ENCODE results near the gene GAB1. TPM values are rescaled to one million over a fixed set of nuclear protein-coding genes. Genes with fewer than 3 reads are reported as not detected.

The GAB1 gene
- total and polyA plus RNA-seq, 2 experiments from 2014 or later: 1.8 to 6.3 TPM

DNA sequence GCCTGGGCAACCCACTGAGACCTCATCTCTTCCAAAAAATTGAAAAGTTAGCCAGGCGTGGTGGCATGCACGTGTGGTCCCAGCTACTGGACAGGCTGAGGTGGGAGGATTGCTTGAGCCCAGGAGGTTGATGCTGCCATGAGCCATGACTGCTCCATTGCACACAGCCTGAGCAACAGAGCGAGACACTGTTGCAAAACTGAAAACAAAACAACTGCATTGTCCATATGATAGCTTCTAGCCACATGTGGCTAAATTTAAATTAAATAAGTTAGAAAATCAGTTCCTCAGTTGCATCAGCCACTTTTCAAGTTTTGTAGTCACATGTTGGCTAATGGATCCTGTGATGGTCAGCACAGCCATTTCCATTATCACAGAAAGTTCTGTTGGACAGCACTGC, 67.9 kb downstream of the GAB1 start:
- Histone ChIP-seq H3K36me3 (ENCODE audit: low read depth) (no peaks in the 10 kb centered on the region), H3K4me1 (ENCODE audit: insufficient read depth) (0 out of 2 replicates have a peak, but pooled peaks cover 5% of the 10 kb centered on the region), H3K27ac (no peak overlapping the region), H2AFZ (no peak overlapping the region), H3K4me3 (no peak overlapping the region), H3K9me3 (ENCODE audit: low read depth) (no peaks in the 10 kb centered on the region), H3K9me2 (ENCODE audit: insufficient read depth) (no peaks in the 10 kb centered on the region), H3K79me2 (ENCODE audit: insufficient read depth) (peaks cover 12% of the 10 kb centered on the region; the same call in 1 of the 2 replicates), H3K9ac (no peak overlapping the region), H4K20me1 (ENCODE audit: insufficient read depth) (no peaks in the 10 kb centered on the region), H3F3A (ENCODE audit: insufficient read depth) (no peaks in the 10 kb centered on the region), H3K27me3 (replicated peaks; ENCODE audit: insufficient read depth) (no peaks in the 10 kb centered on the region), H3K4me2 (ENCODE audit: unreplicated experiment) (no peak overlapping the region)
- in situ Hi-C loops (cut with MboI): no loop called here
- TF ChIP-seq EZH2phosphoT487 (IDR thresholded peaks at IDR 0.05; ENCODE audit: insufficient read depth, low read depth) (no peak), EZH2 (IDR thresholded peaks at IDR 0.05; ENCODE audit: insufficient read depth, poor library complexity, severe bottlenecking) (no peak)
- no peak for DNase-seq
- WGBS, 2 experiments (ENCODE audit: low coverage in 1 of 2, low lambda C conversion rate in 2 of 2, missing lambda C conversion rate in 2 of 2): 85 to 94% methylated on average over 3 of the region's 3 CpGs

DNA sequence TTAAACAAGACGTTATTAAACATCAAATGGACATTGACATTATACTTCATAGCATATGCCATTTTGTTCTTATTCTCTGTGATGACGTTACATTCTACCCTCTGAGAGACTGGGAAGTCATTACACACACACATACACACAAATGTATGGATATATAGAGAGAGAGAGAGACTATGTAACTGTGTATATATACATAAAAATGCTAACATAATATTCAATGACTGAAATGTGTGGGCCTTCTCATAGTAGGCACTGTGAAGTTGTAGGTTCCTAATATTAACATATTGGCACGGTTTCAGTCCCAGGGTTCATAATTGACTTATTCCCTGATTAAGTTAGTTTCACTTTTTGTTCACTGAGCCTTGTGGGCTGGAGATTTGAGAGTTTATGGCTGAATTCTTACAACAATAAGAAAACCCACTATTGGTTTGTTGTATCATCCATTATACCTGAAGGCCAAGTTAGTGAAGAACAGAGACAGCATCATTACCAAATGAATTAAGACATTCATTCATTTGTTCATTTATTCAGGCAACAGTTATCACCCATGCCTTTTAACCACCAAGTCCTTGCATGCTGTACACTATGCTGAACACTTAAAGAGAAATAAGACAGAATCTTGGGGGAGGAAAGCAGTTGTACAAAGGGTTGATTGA, 68.5 kb downstream of the GAB1 start:
- Histone ChIP-seq H2AFZ (no peak overlapping the region), H3K4me2 (ENCODE audit: unreplicated experiment) (no peak overlapping the region), H3K36me3 (ENCODE audit: low read depth) (no peaks in the 10 kb centered on the region), H3K4me1 (ENCODE audit: insufficient read depth) (0 out of 2 replicates have a peak, but pooled peaks cover 5% of the 10 kb centered on the region), H3K79me2 (ENCODE audit: insufficient read depth) (peaks cover 18% of the 10 kb centered on the region), H4K20me1 (ENCODE audit: insufficient read depth) (no peaks in the 10 kb centered on the region), H3F3A (ENCODE audit: insufficient read depth) (no peaks in the 10 kb centered on the region), H3K27me3 (replicated peaks; ENCODE audit: insufficient read depth) (no peaks in the 10 kb centered on the region), H3K9me3 (ENCODE audit: low read depth) (no peaks in the 10 kb centered on the region), H3K9me2 (ENCODE audit: insufficient read depth) (no peaks in the 10 kb centered on the region), H3K4me3 (no peak overlapping the region), H3K9ac (no peak overlapping the region), H3K27ac (no peak overlapping the region)
- 93 to 98% methylated on average over 3 of the region's 3 CpGs for WGBS, 2 experiments (ENCODE audit: low coverage in 1 of 2, low lambda C conversion rate in 2 of 2, missing lambda C conversion rate in 2 of 2)
- no peak for TF ChIP-seq EZH2 (IDR thresholded peaks at IDR 0.05; ENCODE audit: insufficient read depth, poor library complexity, severe bottlenecking)
- TF ChIP-seq EZH2phosphoT487 (IDR thresholded peaks at IDR 0.05; ENCODE audit: insufficient read depth, low read depth): no peak
- DNase-seq: no peak
- in situ Hi-C loops (cut with MboI): no loop called here

- Histone ChIP-seq H3K27ac (no peak overlapping the region), H3K4me1 (ENCODE audit: insufficient read depth) (peaks cover 8% of the 10 kb centered on the region), H3F3A (ENCODE audit: insufficient read depth) (0 out of 2 replicates have a peak, but pooled peaks cover 3% of the 10 kb centered on the region), H3K4me3 (no peak overlapping the region), H4K20me1 (ENCODE audit: insufficient read depth) (no peaks in the 10 kb centered on the region), H3K27me3 (replicated peaks; ENCODE audit: insufficient read depth) (no peaks in the 10 kb centered on the region), H3K36me3 (ENCODE audit: low read depth) (no peaks in the 10 kb centered on the region), H3K9me2 (ENCODE audit: insufficient read depth) (no peaks in the 10 kb centered on the region), H2AFZ (no peak overlapping the region), H3K4me2 (ENCODE audit: unreplicated experiment) (no peak overlapping the region), H3K9ac (no peak overlapping the region), H3K9me3 (ENCODE audit: low read depth) (no peaks in the 10 kb centered on the region), H3K79me2 (ENCODE audit: insufficient read depth) (peaks cover 18% of the 10 kb centered on the region)
- in situ Hi-C loops (cut with MboI): no loop called here
- DNase-seq: peak; percentile 36
- WGBS, 2 experiments (ENCODE audit: low coverage in 1 of 2, low lambda C conversion rate in 2 of 2, missing lambda C conversion rate in 2 of 2): 41 to 44% methylated on average over 3 of the region's 3 CpGs
- TF ChIP-seq EZH2 (IDR thresholded peaks at IDR 0.05; ENCODE audit: insufficient read depth, poor library complexity, severe bottlenecking): no peak
Observed at GRCh38 chr4:143406523-143406922, 69.8 kb downstream of the GAB1 start.

GRCh38 chr4:143407474-143407873, 70.8 kb downstream of the GAB1 start:
- 40 to 47% methylated on average over 3 of the region's 3 CpGs for WGBS, 2 experiments (ENCODE audit: low coverage in 1 of 2, low lambda C conversion rate in 2 of 2, missing lambda C conversion rate in 2 of 2)
- Histone ChIP-seq H3K4me1 (ENCODE audit: insufficient read depth) (peaks cover 14% of the 10 kb centered on the region), H3F3A (ENCODE audit: insufficient read depth) (peaks cover 12% of the 10 kb centered on the region; the same call in 1 of the 2 replicates), H3K27ac (no peak overlapping the region), H3K4me3 (no peak overlapping the region), H4K20me1 (ENCODE audit: insufficient read depth) (no peaks in the 10 kb centered on the region), H3K9ac (no peak overlapping the region), H3K27me3 (replicated peaks; ENCODE audit: insufficient read depth) (no peaks in the 10 kb centered on the region), H3K9me2 (ENCODE audit: insufficient read depth) (no peaks in the 10 kb centered on the region), H3K4me2 (ENCODE audit: unreplicated experiment) (no peak overlapping the region), H2AFZ (no peak overlapping the region), H3K79me2 (ENCODE audit: insufficient read depth) (peaks cover 18% of the 10 kb centered on the region), H3K9me3 (ENCODE audit: low read depth) (no peaks in the 10 kb centered on the region), H3K36me3 (ENCODE audit: low read depth) (no peaks in the 10 kb centered on the region)
- no peak for DNase-seq
- in situ Hi-C loops (cut with MboI): no loop called here
- no peak for TF ChIP-seq EZH2phosphoT487 (IDR thresholded peaks at IDR 0.05; ENCODE audit: insufficient read depth, low read depth)
- no peak for TF ChIP-seq EZH2 (IDR thresholded peaks at IDR 0.05; ENCODE audit: insufficient read depth, poor library complexity, severe bottlenecking)
